Activated CD8-positive, alpha-beta T cell treated with anti-CD3 and anti-CD28 coated beads for 36 hours (primary cell): ENCODE data around the gene LFNG. TPM values are rescaled to one million over a fixed set of nuclear protein-coding genes. Genes with fewer than 3 reads are reported as not detected.
"Not testable (repeated sequence)": the region's sequence is repeated elsewhere in the genome, so short reads cannot be mapped to it uniquely, and the experiment has no call there.

Experiments used
- ATAC-seq: fragments of 200-7000 bp; cut with Tn5 transposase; one replicate; pipeline ENCODE4 v1.10.0; 2021; ENCODE audit warnings: mild to moderate bottlenecking, moderate library complexity
- CTCF ChIA-PET: fragments of 350-600 bp; sonication (Branson Sonifier 250); formaldehyde crosslinking; loops from one replicate; lab custom pipeline; 2021; ENCODE audit warnings: antibody characterized with exemption; lab: Charles Lee
- POLR2A ChIA-PET: fragments of 350-600 bp; sonication (Branson Sonifier 250); formaldehyde crosslinking; loops from one replicate; lab custom pipeline; 2021; ENCODE audit warnings: antibody characterized with exemption; lab: Charles Lee
- DNase-seq: peaks from one replicate; pipeline ENCODE4 v3.0.0-alpha.2; 2020
- H3K27ac Mint-ChIP-seq: one replicate; pipeline ENCODE4 v1.8.0; 2021; ENCODE audit warnings: mild to moderate bottlenecking, mixed read lengths
- H3K27me3 Mint-ChIP-seq: one replicate; pipeline ENCODE4 v1.8.0; 2021; ENCODE audit warnings: mixed read lengths
- H3K36me3 Mint-ChIP-seq: one replicate; pipeline ENCODE4 v1.8.0; 2021; ENCODE audit warnings: low read depth, mixed read lengths
- H3K4me1 Mint-ChIP-seq: one replicate; pipeline ENCODE4 v1.8.0; 2021; ENCODE audit warnings: low read depth, mixed read lengths
- H3K4me3 Mint-ChIP-seq: one replicate; pipeline ENCODE4 v1.8.0; 2021; ENCODE audit warnings: mild to moderate bottlenecking, moderate library complexity, mixed read lengths
- H3K9me3 Mint-ChIP-seq: one replicate; pipeline ENCODE4 v1.8.0; 2021; ENCODE audit warnings: mixed read lengths
- intact Hi-C: fragments of 100-400 bp; cut with micrococcal nuclease; formaldehyde crosslinking; loops from one replicate; pipeline ENCODE4 v1.10.0; 2022
- total RNA-seq, 2 experiments: library from RNA; stranded (reverse); gene quantifications; one replicate each; pipeline ENCODE4 v1.2.3, GENCODE V29; 2021
- TF ChIP-seq, protein P1 (sequence below): fragments of 200-600 bp; IDR thresholded peaks from one replicate; pipeline ENCODE4 v1.8.0; 2022; ENCODE audit warnings: antibody characterized with exemption, mild to moderate bottlenecking

Gene LFNG
- total RNA-seq, 2 experiments from 2014 or later: 50.6 TPM

DNA sequence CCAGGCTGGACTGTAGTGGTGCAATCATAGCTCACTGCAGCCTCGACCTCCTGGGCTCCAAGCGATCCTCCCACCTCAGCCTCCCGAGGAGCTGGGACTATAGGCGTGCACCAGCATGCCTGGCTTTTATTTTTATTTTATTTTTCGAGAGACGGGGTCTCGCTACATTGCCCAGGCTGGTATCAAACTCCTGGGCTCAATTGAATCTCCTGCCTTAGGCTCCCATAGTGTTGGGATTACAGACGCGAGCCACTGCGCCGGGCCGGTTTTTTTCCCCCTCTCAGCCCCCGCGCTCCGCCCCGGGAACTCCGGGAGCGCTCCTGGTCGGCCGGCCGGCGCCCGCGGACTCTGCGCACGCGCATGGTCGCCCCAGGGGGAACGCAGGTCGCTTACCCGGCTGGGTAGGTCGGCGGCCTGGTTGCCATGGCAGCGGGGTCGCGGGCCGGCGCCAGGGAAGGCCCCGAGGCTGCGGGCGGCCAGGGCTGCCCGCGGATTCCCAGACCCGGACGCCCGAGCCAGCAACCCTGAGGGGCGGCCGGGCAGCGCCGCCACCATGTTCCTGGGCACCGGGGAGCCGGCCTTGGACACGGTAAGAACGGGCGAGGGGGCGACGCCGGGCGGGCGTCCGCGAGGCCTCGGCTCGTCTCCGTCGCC is 39.2 kb downstream of the LFNG start, which contains the start of gene IQCE:
TSS of gene IQCE (plus strand) at position 351 of the 654 bp plus-strand sequence. CDS start at position 554, 203 bp downstream.
- Mint-ChIP-seq H3K27ac (peak within 1 kb of the TSS; percentile 59), H3K9me3 (no peaks in the 10 kb centered on the region), H3K36me3 (peaks cover 3% of the 10 kb centered on the region), H3K4me3 (peak within 1 kb of the TSS; percentile 76), H3K27me3 (no peaks in the 10 kb centered on the region), H3K4me1 (peaks cover 30% of the 10 kb centered on the region)
- TF ChIP-seq, protein P1, sequence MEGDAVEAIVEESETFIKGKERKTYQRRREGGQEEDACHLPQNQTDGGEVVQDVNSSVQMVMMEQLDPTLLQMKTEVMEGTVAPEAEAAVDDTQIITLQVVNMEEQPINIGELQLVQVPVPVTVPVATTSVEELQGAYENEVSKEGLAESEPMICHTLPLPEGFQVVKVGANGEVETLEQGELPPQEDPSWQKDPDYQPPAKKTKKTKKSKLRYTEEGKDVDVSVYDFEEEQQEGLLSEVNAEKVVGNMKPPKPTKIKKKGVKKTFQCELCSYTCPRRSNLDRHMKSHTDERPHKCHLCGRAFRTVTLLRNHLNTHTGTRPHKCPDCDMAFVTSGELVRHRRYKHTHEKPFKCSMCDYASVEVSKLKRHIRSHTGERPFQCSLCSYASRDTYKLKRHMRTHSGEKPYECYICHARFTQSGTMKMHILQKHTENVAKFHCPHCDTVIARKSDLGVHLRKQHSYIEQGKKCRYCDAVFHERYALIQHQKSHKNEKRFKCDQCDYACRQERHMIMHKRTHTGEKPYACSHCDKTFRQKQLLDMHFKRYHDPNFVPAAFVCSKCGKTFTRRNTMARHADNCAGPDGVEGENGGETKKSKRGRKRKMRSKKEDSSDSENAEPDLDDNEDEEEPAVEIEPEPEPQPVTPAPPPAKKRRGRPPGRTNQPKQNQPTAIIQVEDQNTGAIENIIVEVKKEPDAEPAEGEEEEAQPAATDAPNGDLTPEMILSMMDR: no peak
- intact Hi-C loops: loop anchor here (10.0 kb wide), 1 partner anchor 76 kb away; the partner anchor contains the start of gene TTYH3
- ATAC-seq: peak; percentile 50
- peak; percentile 92 for DNase-seq
- CTCF ChIA-PET: interaction anchor here (1.0 to 1.5 kb wide), 2 partner anchors 11 to 81 kb away, joined by 3 read pairs; no protein-coding TSS in a partner anchor
- POLR2A ChIA-PET: interaction anchor here (0.9 to 3.0 kb wide), 7 partner anchors 11 to 153 kb away, joined by 3 to 9 read pairs (median 3); no protein-coding TSS in a partner anchor

DNA sequence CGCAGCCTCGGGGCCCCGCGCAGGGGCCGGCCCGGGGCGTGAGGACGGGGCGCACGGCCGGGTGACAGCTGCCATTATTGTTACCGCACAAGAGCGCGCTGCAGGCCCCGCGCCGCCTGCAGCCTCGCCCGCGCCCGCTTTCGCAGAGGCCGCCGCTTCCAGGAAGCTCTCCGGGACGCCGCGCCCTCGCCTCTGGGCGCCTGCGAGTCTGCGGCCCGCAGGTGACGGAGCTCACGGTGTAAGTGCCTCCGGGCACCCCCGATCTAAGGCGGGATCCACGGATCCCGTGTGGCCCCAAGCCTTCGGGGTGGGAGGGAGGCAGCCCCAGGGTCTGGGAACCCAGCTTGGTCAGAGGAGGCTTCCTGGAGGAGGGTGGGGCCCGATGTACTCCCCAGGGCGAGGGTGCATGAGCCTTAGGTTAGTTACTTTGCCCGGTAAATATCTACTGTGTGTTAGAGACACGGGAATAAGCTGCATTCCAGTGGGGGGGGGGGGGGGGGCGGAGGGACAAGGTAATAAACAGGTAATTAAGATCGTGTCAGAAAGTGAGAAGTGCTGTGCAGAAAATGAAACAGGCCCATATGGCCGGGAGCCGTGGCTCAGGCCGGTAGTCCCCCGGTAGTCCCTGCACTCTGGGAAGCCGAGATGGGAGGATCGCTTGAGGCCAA is 39.8 kb downstream of the LFNG start:
- TF ChIP-seq, protein P1: no peak

DNA sequence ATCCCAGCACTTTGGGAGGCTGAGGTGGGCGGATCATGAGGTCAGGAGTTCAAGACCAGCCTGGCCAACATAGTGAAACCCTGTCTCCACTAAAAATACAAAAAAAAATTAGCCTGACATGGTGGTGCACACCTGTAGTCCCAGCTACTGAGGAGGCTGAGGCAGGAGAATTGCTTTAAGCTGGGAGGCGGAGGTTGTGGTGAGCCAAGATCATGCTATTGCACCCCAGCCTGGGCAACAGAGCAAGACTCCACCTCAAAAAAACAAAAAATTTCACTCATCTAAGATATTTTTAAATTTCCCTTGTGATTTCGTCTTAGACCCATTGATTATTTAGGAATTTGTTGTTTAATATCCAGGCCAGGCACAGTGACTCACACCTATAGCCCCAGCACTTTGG is 44.4 kb downstream of the LFNG start:
- DNase-seq, H3K27me3 Mint-ChIP-seq, intact Hi-C loops, H3K36me3 Mint-ChIP-seq, CTCF ChIA-PET, H3K9me3 Mint-ChIP-seq, ATAC-seq, POLR2A ChIA-PET, H3K4me3 Mint-ChIP-seq, H3K27ac Mint-ChIP-seq: not testable (repeated sequence)
- peaks cover 15% of the 10 kb centered on the region for H3K4me1 Mint-ChIP-seq

More for the DNA sequence above, 39.8 kb downstream of the LFNG start:
- H3K9me3 Mint-ChIP-seq: no peaks in the 10 kb centered on the region
- intact Hi-C loops: loop anchor here (10.0 kb wide), 1 partner anchor 75 kb away; the partner anchor contains the start of gene TTYH3
- POLR2A ChIA-PET: interaction anchor here (0.9 to 3.0 kb wide), 7 partner anchors 12 to 154 kb away, joined by 3 to 9 read pairs (median 3); no protein-coding TSS in a partner anchor
- H3K27me3 Mint-ChIP-seq: no peaks in the 10 kb centered on the region
- peak; percentile 45 for DNase-seq
- no peak overlapping the region for H3K27ac Mint-ChIP-seq
- CTCF ChIA-PET: interaction anchor here (1.0 to 1.5 kb wide), 3 partner anchors 12 to 91 kb away, joined by 3 to 4 read pairs (median 3); no protein-coding TSS in a partner anchor
- peaks cover 23% of the 10 kb centered on the region for H3K4me1 Mint-ChIP-seq
- no peaks in the 10 kb centered on the region for H3K36me3 Mint-ChIP-seq
- peak overlapping the region; percentile 76 for H3K4me3 Mint-ChIP-seq
- peak; percentile 8 for ATAC-seq

DNA sequence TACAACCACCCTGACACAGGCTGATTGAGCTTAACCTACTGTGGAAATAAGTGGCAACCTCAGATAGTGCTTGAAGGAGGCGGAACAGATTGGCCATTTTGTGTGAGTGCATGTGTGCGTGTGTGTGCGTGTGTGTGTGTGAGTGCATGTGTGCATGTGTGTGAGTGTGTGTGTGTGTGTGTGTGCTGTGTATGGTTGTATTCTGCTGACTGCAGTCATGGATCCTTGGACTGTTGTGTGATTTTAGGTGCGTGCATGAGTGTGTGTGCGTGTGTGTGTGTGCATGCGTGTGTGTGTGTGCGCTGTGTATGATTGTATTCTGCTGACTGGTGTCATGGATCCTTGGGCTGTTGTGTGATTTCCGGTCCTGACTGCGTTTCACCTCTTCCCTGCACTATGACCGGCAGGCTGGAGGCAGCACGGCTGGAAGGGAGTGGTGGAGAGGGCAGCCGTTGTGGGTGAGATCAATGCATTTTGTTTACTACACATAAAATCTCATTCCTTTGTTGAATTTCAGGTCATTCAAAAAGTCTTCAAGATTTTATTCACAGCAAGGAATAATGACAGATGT is 45.5 kb downstream of the LFNG start:
- CTCF ChIA-PET: no interaction called here
- intact Hi-C loops: no loop called here
- TF ChIP-seq, protein P1: no peak

DNA sequence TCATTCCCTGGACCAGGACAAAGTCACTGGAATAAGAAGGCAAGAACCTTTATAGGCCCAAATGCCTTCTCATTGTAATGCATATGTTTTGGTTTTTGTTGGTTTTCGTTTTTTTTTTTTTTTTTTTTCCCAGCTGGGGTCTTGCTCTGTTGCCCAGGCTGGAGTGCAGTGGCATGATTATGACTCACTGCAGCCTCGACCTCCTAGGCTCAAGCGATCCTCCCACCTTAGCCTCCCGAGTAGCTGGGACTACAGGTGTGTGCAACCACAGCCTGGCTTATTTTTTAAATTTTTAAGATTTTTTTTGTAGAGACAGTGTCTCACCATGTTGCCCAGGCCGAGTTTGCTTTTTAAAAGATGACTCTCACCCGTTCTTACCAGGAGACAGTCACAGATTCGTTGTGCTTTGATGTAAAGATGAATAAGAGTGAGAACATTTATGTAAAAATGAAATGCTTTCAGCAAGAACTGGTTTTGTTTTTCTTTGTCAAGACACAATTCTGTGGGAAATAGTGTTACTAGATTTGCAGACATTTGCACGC is 46.8 kb downstream of the LFNG start:
- no peaks in the 10 kb centered on the region for H3K27me3 Mint-ChIP-seq
- H3K4me3 Mint-ChIP-seq: no peak overlapping the region
- peaks cover 9% of the 10 kb centered on the region for H3K4me1 Mint-ChIP-seq
- H3K9me3 Mint-ChIP-seq: no peaks in the 10 kb centered on the region
- intact Hi-C loops: no loop called here
- POLR2A ChIA-PET: no interaction called here
- TF ChIP-seq, protein P1: no peak
- CTCF ChIA-PET: interaction anchor here (1.1 to 1.2 kb wide), 2 partner anchors 42 to 115 kb away, joined by 3 read pairs; no protein-coding TSS in a partner anchor
- H3K36me3 Mint-ChIP-seq: no peaks in the 10 kb centered on the region
- DNase-seq: no peak
- H3K27ac Mint-ChIP-seq: no peak overlapping the region
- no peak for ATAC-seq

More for the DNA sequence above, 45.5 kb downstream of the LFNG start:
- H3K4me1 Mint-ChIP-seq: peaks cover 10% of the 10 kb centered on the region
- H3K9me3 Mint-ChIP-seq: no peaks in the 10 kb centered on the region
- POLR2A ChIA-PET: no interaction called here
- H3K27me3 Mint-ChIP-seq: no peaks in the 10 kb centered on the region
- DNase-seq: no peak
- no peaks in the 10 kb centered on the region for H3K36me3 Mint-ChIP-seq
- no peak overlapping the region for H3K27ac Mint-ChIP-seq
- no peak for ATAC-seq
- H3K4me3 Mint-ChIP-seq: no peak overlapping the region
